GM19455 (cell line): ENCODE results near the gene PKNOX2.
"Not testable (repeated sequence)": the region's sequence is repeated elsewhere in the genome, so short reads cannot be mapped to it uniquely, and the experiment has no call there.

Experiments
- ATAC-seq: cut with Tn5 transposase; IDR thresholded peaks from one replicate; pipeline ENCODE4 v1.9.1; 2021; ENCODE audit not compliant: unreplicated experiment

The PKNOX2 gene

GRCh38 chr11:125201525-125202141, 37.1 kb downstream of the PKNOX2 start:
- ATAC-seq = no peak

- no peak for ATAC-seq
Measured at GRCh38 chr11:125202362-125202880, 37.9 kb downstream of the PKNOX2 start.

- no peak for ATAC-seq
Measured at GRCh38 chr11:125202977-125203376, 38.4 kb downstream of the PKNOX2 start.

GRCh38 chr11:125207866-125208425, 43.4 kb downstream of the PKNOX2 start:
- ATAC-seq = no peak

- ATAC-seq = no peak
Measured at GRCh38 chr11:125210066-125210465, 45.5 kb downstream of the PKNOX2 start.

GRCh38 chr11:125211191-125211947, 46.8 kb downstream of the PKNOX2 start:
- no peak for ATAC-seq

- ATAC-seq = no peak
Measured at GRCh38 chr11:125211948-125212340, 47.4 kb downstream of the PKNOX2 start.

GRCh38 chr11:125214601-125215565, 50.3 kb downstream of the PKNOX2 start:
- ATAC-seq = no peak

GRCh38 chr11:125215976-125216375, 51.4 kb downstream of the PKNOX2 start:
- ATAC-seq = no peak

- ATAC-seq = no peak
Measured at GRCh38 chr11:125218336-125218735, 53.8 kb downstream of the PKNOX2 start.

- ATAC-seq = no peak
Measured at GRCh38 chr11:125221461-125221860, 56.9 kb downstream of the PKNOX2 start.

GRCh38 chr11:125222494-125222893, 57.9 kb downstream of the PKNOX2 start:
- ATAC-seq = no peak

GRCh38 chr11:125223161-125223560, 58.6 kb downstream of the PKNOX2 start:
- ATAC-seq = not testable (repeated sequence)

GRCh38 chr11:125223901-125224361, 59.4 kb downstream of the PKNOX2 start:
- ATAC-seq = no peak

GRCh38 chr11:125224391-125225021, 60.0 kb downstream of the PKNOX2 start:
- no peak for ATAC-seq

GRCh38 chr11:125225401-125225800, 60.9 kb downstream of the PKNOX2 start:
- no peak for ATAC-seq

- ATAC-seq = no peak
Measured at GRCh38 chr11:125226031-125226430, 61.5 kb downstream of the PKNOX2 start.

GRCh38 chr11:125226706-125227105, 62.2 kb downstream of the PKNOX2 start:
- ATAC-seq = no peak

- no peak for ATAC-seq
Measured at GRCh38 chr11:125227151-125227550, 62.6 kb downstream of the PKNOX2 start.

- no peak for ATAC-seq
Measured at GRCh38 chr11:125228445-125228844, 63.9 kb downstream of the PKNOX2 start.
